K562 (cell line): Measurements from ENCODE around the gene LLGL2. TPM values are rescaled to one million over a fixed set of nuclear protein-coding genes. Genes with fewer than 3 reads are reported as not detected.

Source experiments
- E2F6 ChIP-seq, 2 experiments: IDR thresholded peaks; 2 replicates each; pipeline ENCODE4 v1.6.1; 2011; ENCODE audit warnings: borderline replicate concordance in 1 of 2, control low read depth in 1 of 2, low read depth in 1 of 2, low read length in 1 of 2, mild to moderate bottlenecking in 1 of 2, mixed read lengths in 1 of 2, moderate library complexity in 1 of 2; ENCODE audit not compliant: insufficient read depth in 1 of 2, insufficient read length in 1 of 2, poor library complexity in 1 of 2, severe bottlenecking in 1 of 2; ENCODE audit errors: extremely low read depth in 1 of 2
- JUND ChIP-seq, 2 experiments: IDR thresholded peaks; 2 replicates in 1 of 2; 3 replicates in 1 of 2; pipeline ENCODE4 v1.6.1; 2011; ENCODE audit warnings: borderline replicate concordance in 2 of 2, low read depth in 2 of 2, low read length in 2 of 2, improper control_type of control experiment in 1 of 2, missing biosample characterization in 1 of 2, missing genetic modification characterization in 1 of 2, missing genetic modification reagents in 1 of 2
- KAT2B ChIP-seq: IDR thresholded peaks from one replicate; pipeline ENCODE4 v1.6.1; 2012; ENCODE audit warnings: low read depth, mild to moderate bottlenecking, control low read depth, inconsistent platforms, low read length, moderate library complexity
- ZNF511 ChIP-seq: sonication (generic); formaldehyde crosslinking; IDR thresholded peaks from 2 replicates; pipeline ENCODE4 v1.8.0; 2022; ENCODE audit warnings: mild to moderate bottlenecking, missing genetic modification reagents
- polyA plus RNA-seq, 8 experiments: library from polyadenylated mRNA; depleted of rRNA in 4 of 8; stranded (reverse) in 5 of 8; unstranded in 3 of 8; fragments of >200 nt; fragmentation: Nextera tagmentation in 2 of 8; fragmentation: Illumina TruSeq in 1 of 8; extraction: Ambion mirVana in 2 of 8; extraction: Trizol in 1 of 8; gene quantifications; 2 replicates each; pipeline versions ENCODE4 v1.2.1 to v1.2.3, GENCODE V29; 2011 to 2014; ENCODE audit warnings: inconsistent platforms in 1 of 8, missing spikeins in 1 of 8
- total RNA-seq, 7 experiments: library from RNA; depleted of rRNA in 6 of 7; stranded (reverse); fragments of >200 nt in 6 of 7; fragmentation: Illumina TruSeq in 2 of 7; extraction: Trizol in 2 of 7; gene quantifications; 2 replicates each; pipeline versions ENCODE4 v1.2.1 to v1.2.3, GENCODE V29; 2011 to 2021; ENCODE audit warnings: low replicate concordance in 1 of 7

Gene LLGL2
- total and polyA plus RNA-seq, 9 of the 15 experiments (the other 6 are each of a cell fraction or from before 2014, with no cell fraction given) = 0.32 to 24.4 (median 10.2) TPM

GRCh38 chr17:75511610-75512575 is 13.6 kb upstream of the LLGL2 start (continued):
- 0 out of 2 replicates have a peak, but pooled peaks have one; percentile 18 for TF ChIP-seq JUND (IDR thresholded peaks at IDR 0.05; ENCODE audit: borderline replicate concordance, low read depth, low read length)
- no peak; the same call in 2 of the 3 replicates for TF ChIP-seq JUND (tag; IDR thresholded peaks at IDR 0.05; ENCODE audit: borderline replicate concordance, low read depth, low read length)
- TF ChIP-seq E2F6 (IDR thresholded peaks at IDR 0.05; ENCODE audit: borderline replicate concordance in 1 of 2, extremely low read depth in 1 of 2, insufficient read depth in 1 of 2, insufficient read length in 1 of 2, low read depth in 1 of 2, low read length in 1 of 2, poor library complexity in 1 of 2, severe bottlenecking in 1 of 2) = peak; percentile 43 to 53
- no peak for TF ChIP-seq KAT2B
- no peak for TF ChIP-seq ZNF511 (CRISPR knock-in tag)
